H9 (cell line): Measurements from ENCODE around the gene SIPA1L3. TPM values are rescaled to one million over a fixed set of nuclear protein-coding genes. Genes with fewer than 3 reads are reported as not detected.

Source experiments
- DNase-seq: peaks from one replicate; pipeline ENCODE4 v3.0.0-alpha.2; 2017
- H2AFZ ChIP-seq: one replicate; pipeline ENCODE4 v1.6.1; 2013; ENCODE audit warnings: mild to moderate bottlenecking, low read length, control low read depth, moderate library complexity
- H2AK5ac ChIP-seq: 2 replicates; pipeline ENCODE4 v1.6.1; 2013; ENCODE audit warnings: low read length, control low read depth, mixed read lengths; ENCODE audit not compliant: insufficient read length
- H2BK120ac ChIP-seq: one replicate; pipeline ENCODE4 v1.6.1; 2013; ENCODE audit warnings: low read depth, mild to moderate bottlenecking, low read length, control low read depth, inconsistent platforms; ENCODE audit not compliant: poor library complexity, severe bottlenecking
- H2BK12ac ChIP-seq: 2 replicates; pipeline ENCODE4 v1.6.1; 2013; ENCODE audit warnings: low read length, control low read depth, mixed read lengths, low read depth; ENCODE audit not compliant: insufficient read length
- H2BK15ac ChIP-seq: 2 replicates; pipeline ENCODE4 v1.6.1; 2013; ENCODE audit warnings: low read depth, low read length, control low read depth
- H2BK20ac ChIP-seq: one replicate; pipeline ENCODE4 v1.6.1; 2013; ENCODE audit warnings: low read depth, mild to moderate bottlenecking, low read length, control low read depth, inconsistent platforms; ENCODE audit not compliant: poor library complexity, severe bottlenecking
- H2BK5ac ChIP-seq: 2 replicates; pipeline ENCODE4 v1.6.1; 2013; ENCODE audit warnings: low read length, control low read depth, mixed read lengths; ENCODE audit not compliant: insufficient read length
- H3K14ac ChIP-seq: 2 replicates; pipeline ENCODE4 v1.6.1; 2013; ENCODE audit warnings: low read length, control low read depth; ENCODE audit not compliant: insufficient read depth
- H3K18ac ChIP-seq: 2 replicates; pipeline ENCODE4 v1.6.1; 2013; ENCODE audit warnings: low read depth, mild to moderate bottlenecking, mixed read lengths, low read length, control low read depth; ENCODE audit not compliant: insufficient read length
- H3K23ac ChIP-seq: 2 replicates; pipeline ENCODE4 v1.6.1; 2013; ENCODE audit warnings: low read length, control low read depth, mixed read lengths, low read depth; ENCODE audit not compliant: insufficient read length
- H3K23me2 ChIP-seq: 2 replicates; pipeline ENCODE4 v1.6.1; 2013; ENCODE audit warnings: low read depth, mild to moderate bottlenecking, mixed read lengths, low read length, control low read depth; ENCODE audit not compliant: insufficient read length, poor library complexity, severe bottlenecking
- H3K27ac ChIP-seq: 2 replicates; pipeline ENCODE4 v1.5.1; 2013; ENCODE audit warnings: low read length, control low read depth, mixed read lengths, low read depth; ENCODE audit not compliant: insufficient read length
- H3K27me3 ChIP-seq: 2 replicates; pipeline ENCODE4 v1.6.1; 2013; ENCODE audit warnings: low read length, control low read depth, inconsistent platforms; ENCODE audit not compliant: insufficient read depth
- H3K4ac ChIP-seq: 2 replicates; pipeline ENCODE4 v1.6.1; 2013; ENCODE audit warnings: low read depth, mild to moderate bottlenecking, control low read depth, inconsistent platforms, low read length, moderate library complexity
- H3K4me1 ChIP-seq: 2 replicates; pipeline ENCODE4 v1.6.1; 2013; ENCODE audit warnings: low read length, control low read depth, inconsistent platforms; ENCODE audit not compliant: insufficient read depth
- H3K4me2 ChIP-seq: 2 replicates; pipeline ENCODE4 v1.6.1; 2013; ENCODE audit warnings: low read length, control low read depth, mixed read lengths; ENCODE audit not compliant: insufficient read length, insufficient read depth
- H3K56ac ChIP-seq: 2 replicates; pipeline ENCODE4 v1.6.1; 2013; ENCODE audit warnings: low read depth, mild to moderate bottlenecking, mixed read lengths, low read length, control low read depth; ENCODE audit not compliant: insufficient read length
- H3K79me1 ChIP-seq: 2 replicates; pipeline ENCODE4 v1.6.1; 2013; ENCODE audit warnings: low read depth, mild to moderate bottlenecking, moderate library complexity, low read length, control low read depth, inconsistent platforms; ENCODE audit not compliant: insufficient read depth, poor library complexity, severe bottlenecking
- H3K79me2 ChIP-seq: 2 replicates; pipeline ENCODE4 v1.6.1; 2013; ENCODE audit warnings: low read length, control low read depth, inconsistent platforms; ENCODE audit not compliant: insufficient read depth
- H3K9ac ChIP-seq: 2 replicates; pipeline ENCODE4 v1.6.1; 2013; ENCODE audit warnings: low read length, control low read depth, mixed read lengths; ENCODE audit not compliant: insufficient read length; ENCODE audit errors: extremely low read depth
- H3K9me3 ChIP-seq: one replicate; pipeline ENCODE4 v1.6.1; 2013; ENCODE audit warnings: low read depth, low read length, inconsistent platforms; ENCODE audit not compliant: control insufficient read depth
- H3T11ph ChIP-seq: one replicate; pipeline ENCODE4 v1.6.1; 2013; ENCODE audit warnings: mild to moderate bottlenecking, low read length, control low read depth, inconsistent platforms
- H4K20me1 ChIP-seq: one replicate; pipeline ENCODE4 v1.6.1; 2013; ENCODE audit not compliant: control insufficient read depth, insufficient read length, insufficient read depth
- H4K5ac ChIP-seq: 2 replicates; pipeline ENCODE4 v1.6.1; 2013; ENCODE audit warnings: low read depth, mild to moderate bottlenecking, mixed read lengths, low read length, control low read depth; ENCODE audit not compliant: insufficient read length
- H4K8ac ChIP-seq: replicated peaks from 2 replicates; pipeline ENCODE4 v1.6.1; 2013; ENCODE audit warnings: low read length, control low read depth, mixed read lengths, low read depth; ENCODE audit not compliant: insufficient read length
- H4K91ac ChIP-seq: 2 replicates; pipeline ENCODE4 v1.6.1; 2013; ENCODE audit warnings: low read depth, mild to moderate bottlenecking, moderate library complexity, mixed read lengths, low read length, control low read depth; ENCODE audit not compliant: insufficient read length
- H3K27ac Mint-ChIP-seq, 3 experiments: 2 replicates in 2 of 3; 3 replicates in 1 of 3; pipeline ENCODE4 v1.8.0; 2020 to 2021; ENCODE audit warnings: mixed read lengths in 3 of 3, mild to moderate bottlenecking in 1 of 3, moderate library complexity in 1 of 3
- H3K27me3 Mint-ChIP-seq: 2 replicates; pipeline ENCODE4 v1.8.0; 2021; ENCODE audit warnings: low read depth, mild to moderate bottlenecking, moderate library complexity, mixed read lengths
- H3K36me3 Mint-ChIP-seq, 3 experiments: 2 replicates in 2 of 3; 3 replicates in 1 of 3; pipeline ENCODE4 v1.8.0; 2020 to 2021; ENCODE audit warnings: low read depth in 3 of 3, mixed read lengths in 3 of 3; ENCODE audit not compliant: insufficient read depth in 1 of 3
- H3K4me1 Mint-ChIP-seq, 2 experiments: 2 replicates each; pipeline ENCODE4 v1.8.0; 2020; ENCODE audit warnings: mixed read lengths in 2 of 2
- H3K4me3 Mint-ChIP-seq, 2 experiments: 2 replicates in 1 of 2; 3 replicates in 1 of 2; pipeline ENCODE4 v1.8.0; 2020 to 2021; ENCODE audit warnings: mild to moderate bottlenecking in 2 of 2, mixed read lengths in 2 of 2, moderate library complexity in 1 of 2
- H3K9me3 Mint-ChIP-seq, 2 experiments: 2 replicates in 1 of 2; 3 replicates in 1 of 2; pipeline ENCODE4 v1.8.0; 2020; ENCODE audit warnings: mild to moderate bottlenecking in 2 of 2, mixed read lengths in 2 of 2, moderate library complexity in 1 of 2
- WGBS: extraction: QIAGEN DNeasy Blood & Tissue Kit; methylation state at CpG from one replicate; pipeline ENCODE4 v1.1.7; 2013; ENCODE audit warnings: missing lambda C conversion rate, low lambda C conversion rate, mixed read lengths; ENCODE audit not compliant: insufficient read length; ENCODE audit errors: extremely low coverage; 5-methylcytosine and 5-hydroxymethylcytosine counted together
- total RNA-seq: library from RNA; stranded (reverse); gene quantifications from 2 replicates; pipeline ENCODE4 v1.2.1, GENCODE V29; 2021
- TF ChIP-seq, protein P1 (sequence below): fragments of 200-600 bp; sonication (generic); conservative IDR thresholded peaks from 3 replicates; pipeline ENCODE4 v1.8.0; 2021; ENCODE audit warnings: antibody characterized with exemption, mild to moderate bottlenecking

SIPA1L3 gene
- total RNA-seq, 1 experiment from 2014 or later, result 40.1 TPM

DNA sequence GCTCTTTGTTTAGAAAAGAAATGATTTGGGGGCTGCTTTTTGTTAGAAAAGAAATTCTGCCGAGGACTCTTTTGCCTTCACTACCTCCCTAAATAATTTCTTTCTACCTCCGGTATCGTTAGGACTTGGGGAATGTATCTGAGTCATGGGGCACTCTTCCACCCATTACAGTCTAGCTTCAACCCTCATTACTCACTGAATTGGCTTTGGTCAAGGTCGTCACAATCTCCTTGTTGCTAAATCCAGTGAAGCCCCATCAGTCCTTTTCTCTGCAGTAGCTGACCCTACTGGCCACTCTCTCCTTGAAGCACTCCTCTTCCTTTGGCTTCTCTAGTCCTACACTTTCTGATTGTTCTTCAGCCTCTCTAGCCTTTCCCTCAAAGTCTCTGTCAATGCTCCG, 34.6 kb upstream of the SIPA1L3 start:
- H4K91ac ChIP-seq, result no peak overlapping the region
- peaks cover 14 to 21% of the 10 kb centered on the region in 2 experiments for H3K4me1 Mint-ChIP-seq
- no peak overlapping the region for H2AK5ac ChIP-seq
- no peak overlapping the region for H2BK120ac ChIP-seq
- WGBS, result no CpG with 5 or more reads among the region's 5 CpGs
- H2BK5ac ChIP-seq, result no peak overlapping the region
- H3K9me3 Mint-ChIP-seq, result peaks cover 23 to 42% of the 10 kb centered on the region in 2 experiments
- no peak overlapping the region for H4K5ac ChIP-seq
- no peak overlapping the region for H3K23ac ChIP-seq
- H3K4me3 Mint-ChIP-seq, result no peak overlapping the region
- no peaks in the 10 kb centered on the region for H3K79me2 ChIP-seq
- H3K36me3 Mint-ChIP-seq, result peaks cover 9 to 16% (median 15%) of the 10 kb centered on the region in 3 experiments
- no peaks in the 10 kb centered on the region for H3K27me3 ChIP-seq
- no peak overlapping the region for H2BK15ac ChIP-seq
- H3K4ac ChIP-seq, result no peak overlapping the region
- H2AFZ ChIP-seq, result no peak overlapping the region
- no peak overlapping the region for H3K9ac ChIP-seq
- no peak overlapping the region for H3K4me2 ChIP-seq
- H3K27me3 Mint-ChIP-seq, result peaks cover 14% of the 10 kb centered on the region
- H3K23me2 ChIP-seq, result no peaks in the 10 kb centered on the region
- no peak overlapping the region for H3K14ac ChIP-seq
- H3K18ac ChIP-seq, result no peak overlapping the region
- no peak overlapping the region for H3K56ac ChIP-seq
- H4K20me1 ChIP-seq, result no peaks in the 10 kb centered on the region
- H2BK12ac ChIP-seq, result no peak overlapping the region
- no peak overlapping the region for H3K27ac Mint-ChIP-seq
- peaks cover 10% of the 10 kb centered on the region for H3K9me3 ChIP-seq
- no peak overlapping the region for H4K8ac ChIP-seq
- H3K4me1 ChIP-seq, result no peaks in the 10 kb centered on the region; the same call in 1 of the 2 replicates
- no peak overlapping the region for H2BK20ac ChIP-seq
- DNase-seq, result no peak
- TF ChIP-seq, protein P1, sequence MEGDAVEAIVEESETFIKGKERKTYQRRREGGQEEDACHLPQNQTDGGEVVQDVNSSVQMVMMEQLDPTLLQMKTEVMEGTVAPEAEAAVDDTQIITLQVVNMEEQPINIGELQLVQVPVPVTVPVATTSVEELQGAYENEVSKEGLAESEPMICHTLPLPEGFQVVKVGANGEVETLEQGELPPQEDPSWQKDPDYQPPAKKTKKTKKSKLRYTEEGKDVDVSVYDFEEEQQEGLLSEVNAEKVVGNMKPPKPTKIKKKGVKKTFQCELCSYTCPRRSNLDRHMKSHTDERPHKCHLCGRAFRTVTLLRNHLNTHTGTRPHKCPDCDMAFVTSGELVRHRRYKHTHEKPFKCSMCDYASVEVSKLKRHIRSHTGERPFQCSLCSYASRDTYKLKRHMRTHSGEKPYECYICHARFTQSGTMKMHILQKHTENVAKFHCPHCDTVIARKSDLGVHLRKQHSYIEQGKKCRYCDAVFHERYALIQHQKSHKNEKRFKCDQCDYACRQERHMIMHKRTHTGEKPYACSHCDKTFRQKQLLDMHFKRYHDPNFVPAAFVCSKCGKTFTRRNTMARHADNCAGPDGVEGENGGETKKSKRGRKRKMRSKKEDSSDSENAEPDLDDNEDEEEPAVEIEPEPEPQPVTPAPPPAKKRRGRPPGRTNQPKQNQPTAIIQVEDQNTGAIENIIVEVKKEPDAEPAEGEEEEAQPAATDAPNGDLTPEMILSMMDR, result no peak
- H3T11ph ChIP-seq, result no peak overlapping the region
- no peak overlapping the region for H3K27ac ChIP-seq
- no peaks in the 10 kb centered on the region for H3K79me1 ChIP-seq
